Subcutaneous adipose tissue (tissue), 4 donors: ENCODE measurements around the gene LRRC43. TPM values are rescaled to one million over a fixed set of nuclear protein-coding genes. Genes with fewer than 3 reads are reported as not detected.

ENCODE experiments used
- CTCF ChIP-seq: fragments of 450-650 bp; IDR thresholded peaks from one replicate; pipeline ENCODE4 v1.5.1; 2016; ENCODE audit warnings: low read depth, mild to moderate bottlenecking, control low read depth, antibody characterized with exemption, moderate library complexity
- small RNA-seq: library from RNA; depleted of rRNA; stranded (forward); fragments of <200 nt; gene quantifications from one replicate; pipeline ENCODE3, GENCODE V24; 2016
- total RNA-seq, 4 donors: library from RNA; depleted of rRNA; stranded (reverse); fragments of >200 nt; gene quantifications; one replicate each; pipeline ENCODE4 v1.1.0, GENCODE V29; 2016

The LRRC43 gene
- total RNA-seq, 4 donors from 2014 or later = 0.65 to 1.5 (median 1.4) TPM

- TF ChIP-seq CTCF = no peak
These were observed 67.6 kb downstream of the LRRC43 start for GRCh38 chr12:122250536-122250935.

Small RNA genes lying within 50 kb of the gene (small RNA-seq; reads per million reads assigned to genes)
- gene DIABLO = not detected

Other genes starting within 250 kb of the LRRC43 start
- gene BCL7A, start 161.2 kb upstream of the LRRC43 start, total RNA-seq = 1 to 10 TPM; 2.1 to 7.3 (median 3.7) TPM
- 10 to 100 TPM; 19.8 to 37.1 (median 21.4) TPM for gene MLXIP, start 104.4 kb upstream of the LRRC43 start, total RNA-seq
- not detected for gene IL31, start 8.9 kb upstream of the LRRC43 start, total RNA-seq
- not detected for gene B3GNT4, start 20.6 kb downstream of the LRRC43 start, total RNA-seq
- gene DIABLO, start 42.9 kb downstream of the LRRC43 start, total RNA-seq = 10 to 100 TPM; 25.2 to 38.3 (median 32.0) TPM
- gene VPS33A, start 83.4 kb downstream of the LRRC43 start, total RNA-seq = 10 to 100 TPM; 13.0 to 18.6 (median 15.4) TPM
- gene CLIP1, start 239.5 kb downstream of the LRRC43 start, total RNA-seq = 100 to 1,000 TPM in 3 of 4 donors, 10 to 100 TPM in 1; 86.7 to 103 (median 103) TPM